Liver (tissue), 9 donors: ENCODE measurements around the gene NAA38. TPM values are rescaled to one million over a fixed set of nuclear protein-coding genes. Genes with fewer than 3 reads are reported as not detected.

Experiments used
- DNase-seq: peaks from one replicate; pipeline ENCODE4 v3.0.0-alpha.2; 2017; ENCODE audit warnings: low spot score
- H3K27ac ChIP-seq, 2 donors: one replicate each; pipeline ENCODE4 v1.7.0; 2013; ENCODE audit warnings: inconsistent platforms in 2 of 2, low read length in 2 of 2, control low read depth in 1 of 2, low read depth in 1 of 2, mild to moderate bottlenecking in 1 of 2
- H3K27me3 ChIP-seq, 4 donors: one replicate each; pipeline versions ENCODE4 v1.6.1 to v1.7.0; 2013; ENCODE audit warnings: low read length in 3 of 4, inconsistent platforms in 1 of 4, mild to moderate bottlenecking in 1 of 4, moderate library complexity in 1 of 4; ENCODE audit not compliant: control insufficient read depth in 4 of 4, insufficient read depth in 4 of 4
- H3K36me3 ChIP-seq, 4 donors: one replicate each; pipeline versions ENCODE4 v1.6.1 to v1.7.0; 2013; ENCODE audit warnings: low read length in 3 of 4, mild to moderate bottlenecking in 3 of 4, low read depth in 1 of 4, moderate library complexity in 1 of 4; ENCODE audit not compliant: control insufficient read depth in 4 of 4, insufficient read depth in 3 of 4
- H3K4me1 ChIP-seq, 4 donors: one replicate each; pipeline versions ENCODE4 v1.6.1 to v1.7.0; 2013; ENCODE audit warnings: low read length in 3 of 4, mild to moderate bottlenecking in 3 of 4, moderate library complexity in 1 of 4; ENCODE audit not compliant: control insufficient read depth in 4 of 4, insufficient read depth in 4 of 4
- H3K4me3 ChIP-seq, 3 donors: one replicate each; pipeline versions ENCODE4 v1.6.1 to v1.7.0; 2013; ENCODE audit warnings: low read length in 3 of 3, control low read depth in 1 of 3, low read depth in 1 of 3, mild to moderate bottlenecking in 1 of 3
- H3K9ac ChIP-seq, 2 donors: one replicate each; pipeline ENCODE4 v1.7.0; 2013; ENCODE audit warnings: low read length in 2 of 2, mild to moderate bottlenecking in 2 of 2, moderate library complexity in 2 of 2, control low read depth in 1 of 2, low read depth in 1 of 2
- H3K9me3 ChIP-seq, 4 donors: one replicate each; pipeline versions ENCODE4 v1.6.1 to v1.7.0; 2013; ENCODE audit warnings: low read length in 3 of 4; ENCODE audit not compliant: control insufficient read depth in 4 of 4
- ATF3 ChIP-seq: IDR thresholded peaks from 2 replicates; pipeline ENCODE4 v1.6.1; 2016; ENCODE audit warnings: antibody characterized with exemption
- CTCF ChIP-seq: fragments of 150-350 bp; IDR thresholded peaks from 2 replicates; pipeline ENCODE4 v1.5.1; 2017; ENCODE audit warnings: improper control_type of control experiment, low read depth, low read length; ENCODE audit not compliant: missing input control
- EGR1 ChIP-seq, 2 donors: IDR thresholded peaks; 2 replicates each; pipeline ENCODE4 v1.6.1; 2016 to 2018; ENCODE audit warnings: antibody characterized with exemption in 2 of 2, low read depth in 2 of 2
- FOXA1 ChIP-seq: IDR thresholded peaks from 2 replicates; pipeline ENCODE4 v1.6.1; 2016; ENCODE audit warnings: antibody characterized with exemption
- FOXA2 ChIP-seq: IDR thresholded peaks from 2 replicates; pipeline ENCODE4 v1.6.1; 2016; ENCODE audit warnings: antibody characterized with exemption
- GABPA ChIP-seq, 2 donors: IDR thresholded peaks in 1 of 2; conservative IDR thresholded peaks in 1 of 2; 2 replicates each; pipeline ENCODE4 v1.6.1; 2016; ENCODE audit warnings: antibody characterized with exemption in 2 of 2, mild to moderate bottlenecking in 1 of 2, moderate library complexity in 1 of 2
- HNF4A ChIP-seq, 2 donors: conservative IDR thresholded peaks; 2 replicates each; pipeline ENCODE4 v1.6.1; 2016; ENCODE audit warnings: antibody characterized with exemption in 2 of 2, mild to moderate bottlenecking in 2 of 2
- HNF4G ChIP-seq: IDR thresholded peaks from 2 replicates; pipeline ENCODE4 v1.6.1; 2016; ENCODE audit warnings: antibody characterized with exemption
- JUND ChIP-seq, 2 donors: IDR thresholded peaks; 2 replicates each; pipeline ENCODE4 v1.6.1; 2016; ENCODE audit warnings: antibody characterized with exemption in 2 of 2
- MAX ChIP-seq: IDR thresholded peaks from 2 replicates; pipeline ENCODE4 v1.6.1; 2016; ENCODE audit warnings: antibody characterized with exemption
- NR2F2 ChIP-seq: IDR thresholded peaks from 2 replicates; pipeline ENCODE4 v1.6.1; 2016; ENCODE audit warnings: antibody characterized with exemption
- RAD21 ChIP-seq, 2 donors: IDR thresholded peaks; 2 replicates each; pipeline ENCODE4 v1.6.1; 2016; ENCODE audit warnings: antibody characterized with exemption in 2 of 2, mild to moderate bottlenecking in 2 of 2
- REST ChIP-seq: IDR thresholded peaks from 2 replicates; pipeline ENCODE4 v1.6.1; 2016; ENCODE audit warnings: antibody characterized with exemption, mild to moderate bottlenecking
- RXRA ChIP-seq, 2 donors: IDR thresholded peaks; 2 replicates each; pipeline ENCODE4 v1.6.1; 2017 to 2018; ENCODE audit warnings: antibody characterized with exemption in 2 of 2, mild to moderate bottlenecking in 1 of 2
- SP1 ChIP-seq: IDR thresholded peaks from 2 replicates; pipeline ENCODE4 v1.6.1; 2018; ENCODE audit warnings: antibody characterized with exemption, mild to moderate bottlenecking
- TAF1 ChIP-seq: conservative IDR thresholded peaks from 2 replicates; pipeline ENCODE4 v1.6.1; 2016; ENCODE audit warnings: antibody characterized with exemption, mild to moderate bottlenecking
- YY1 ChIP-seq: IDR thresholded peaks from 2 replicates; pipeline ENCODE4 v1.6.1; 2016; ENCODE audit warnings: antibody characterized with exemption, mild to moderate bottlenecking
- WGBS: extraction: QIAGEN DNeasy Blood & Tissue Kit; methylation state at CpG from one replicate; pipeline ENCODE4 v1.1.7; 2013; 5-methylcytosine and 5-hydroxymethylcytosine counted together
- polyA plus RNA-seq, 2 donors: library from polyadenylated mRNA; stranded (reverse) in 1 of 2; unstranded in 1 of 2; fragments of 200-250 nt in 1 of 2; fragments of >200 nt in 1 of 2; fragmentation: Nextera tagmentation in 1 of 2; extraction: Ambion mirVana in 1 of 2; gene quantifications; one replicate each; pipeline versions ENCODE4 v1.2.1 to v1.2.3, GENCODE V29; 2013 to 2015
- total RNA-seq, 2 donors: library from RNA; depleted of rRNA; stranded (reverse); fragments of >200 nt; gene quantifications; one replicate each; pipeline ENCODE4 v1.2.3, GENCODE V29; 2014
- TF ChIP-seq, protein P1 (sequence below): IDR thresholded peaks from 2 replicates; pipeline ENCODE4 v1.6.1; 2016; ENCODE audit warnings: antibody characterized with exemption
- donor health status: healthy.
- donor health status: healthy.
- donor health status: healthy.
- donor health status: healthy.
- donor health status: healthy.

Gene NAA38
- total and polyA plus RNA-seq, 4 donors = 24.3 to 118 (median 56.8) TPM

- peak overlapping the region; percentile 23 to 71 for H3K9ac ChIP-seq
- H3K4me1 ChIP-seq = peaks cover 7 to 70% (median 49%) of the 10 kb centered on the region in 4 donors
- 6% methylated on average over 8 of the region's 8 CpGs for WGBS
Measured at GRCh38 chr17:7837408-7838088, 19.8 kb downstream of the NAA38 start.

GRCh38 chr17:7836596-7837407, 20.6 kb downstream of the NAA38 start:
- Histone ChIP-seq H3K4me1 (peaks cover 7 to 70% (median 49%) of the 10 kb centered on the region in 4 donors), H3K9ac (peak overlapping the region; percentile 64 to 71), H3K27me3 (no peaks in the 10 kb centered on the region), H3K9me3 (no peaks in the 10 kb centered on the region), H3K36me3 (no peaks in the 10 kb centered on the region), H3K4me3 (peak overlapping the region; percentile 56 to 59 (median 59)), H3K27ac (peak overlapping the region; percentile 98 to 99)
- peak; percentile 86 for DNase-seq
- WGBS = 2% methylated on average over 19 of the region's 19 CpGs
- TF ChIP-seq TAF1 = peak; percentile 29
- peak; percentile 38 for TF ChIP-seq FOXA2
- TF ChIP-seq YY1 = peak; percentile 83
- TF ChIP-seq RAD21 (IDR thresholded peaks at IDR 0.05) = peak; percentile 41 to 56
- peak; percentile 94 for TF ChIP-seq ATF3
- TF ChIP-seq CTCF = no peak
- TF ChIP-seq HNF4G = peak; percentile 99
- TF ChIP-seq GABPA (IDR thresholded peaks at IDR 0.05 in 1 of 2, conservative IDR thresholded peaks at IDR 0.05 in 1 of 2) = peak; percentile 26 to 80
- peak; percentile 72 for TF ChIP-seq FOXA1
- TF ChIP-seq EGR1 (IDR thresholded peaks at IDR 0.05; ENCODE audit: low read depth in 2 of 2) = peak; percentile 85 to 98
- TF ChIP-seq SP1 = peak; percentile 98
- peak; percentile 89 for TF ChIP-seq REST
- TF ChIP-seq JUND (IDR thresholded peaks at IDR 0.05) = peak; percentile 98 to 99
- TF ChIP-seq RXRA (IDR thresholded peaks at IDR 0.05) = peak; percentile 94
- TF ChIP-seq, protein P1, sequence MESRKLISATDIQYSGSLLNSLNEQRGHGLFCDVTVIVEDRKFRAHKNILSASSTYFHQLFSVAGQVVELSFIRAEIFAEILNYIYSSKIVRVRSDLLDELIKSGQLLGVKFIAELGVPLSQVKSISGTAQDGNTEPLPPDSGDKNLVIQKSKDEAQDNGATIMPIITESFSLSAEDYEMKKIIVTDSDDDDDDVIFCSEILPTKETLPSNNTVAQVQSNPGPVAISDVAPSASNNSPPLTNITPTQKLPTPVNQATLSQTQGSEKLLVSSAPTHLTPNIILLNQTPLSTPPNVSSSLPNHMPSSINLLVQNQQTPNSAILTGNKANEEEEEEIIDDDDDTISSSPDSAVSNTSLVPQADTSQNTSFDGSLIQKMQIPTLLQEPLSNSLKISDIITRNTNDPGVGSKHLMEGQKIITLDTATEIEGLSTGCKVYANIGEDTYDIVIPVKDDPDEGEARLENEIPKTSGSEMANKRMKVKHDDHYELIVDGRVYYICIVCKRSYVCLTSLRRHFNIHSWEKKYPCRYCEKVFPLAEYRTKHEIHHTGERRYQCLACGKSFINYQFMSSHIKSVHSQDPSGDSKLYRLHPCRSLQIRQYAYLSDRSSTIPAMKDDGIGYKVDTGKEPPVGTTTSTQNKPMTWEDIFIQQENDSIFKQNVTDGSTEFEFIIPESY = peak; percentile 95
- TF ChIP-seq NR2F2 = peak; percentile 100
- peak; percentile 99 for TF ChIP-seq MAX
- peak; percentile 96 to 97 for TF ChIP-seq HNF4A (conservative IDR thresholded peaks at IDR 0.05)

More at GRCh38 chr17:7837408-7838088, 19.8 kb downstream of the NAA38 start:
- TF ChIP-seq GABPA (IDR thresholded peaks at IDR 0.05 in 1 of 2, conservative IDR thresholded peaks at IDR 0.05 in 1 of 2) = no peak
- TF ChIP-seq TAF1 = no peak
- TF ChIP-seq HNF4G = no peak
- TF ChIP-seq NR2F2 = no peak
- TF ChIP-seq JUND (IDR thresholded peaks at IDR 0.05) = no peak
- DNase-seq = no peak
- Histone ChIP-seq H3K4me3 (peak overlapping the region in 2 of 3 donors; percentile 31 to 44), H3K36me3 (no peaks in the 10 kb centered on the region), H3K27ac (peak overlapping the region; percentile 98 to 99), H3K27me3 (no peaks in the 10 kb centered on the region), H3K9me3 (no peaks in the 10 kb centered on the region)
